Left lung (tissue), 10 donors: ENCODE results near the gene HPS4. TPM values are rescaled to one million over a fixed set of nuclear protein-coding genes. Genes with fewer than 3 reads are reported as not detected.

Source experiments
- ATAC-seq: fragments of 200-7000 bp; cut with Tn5 transposase; one replicate; pipeline ENCODE4 v1.9.1; 2020; ENCODE audit warnings: moderate library complexity
- DNase-seq, 4 donors: peaks; one replicate each; pipeline ENCODE4 v3.0.0-alpha.2; 2013 to 2020
- H3K27ac ChIP-seq, 2 donors: fragments of 200-600 bp; sonication (generic) in 1 of 2; one replicate each; pipeline versions ENCODE4 v1.5.0 to v1.8.0; 2020 to 2021
- H3K27me3 ChIP-seq, 2 donors: fragments of 200-600 bp; sonication (generic) in 1 of 2; one replicate each; pipeline versions ENCODE4 v1.5.0 to v1.8.0; 2020 to 2021
- H3K36me3 ChIP-seq, 2 donors: fragments of 200-600 bp; sonication (generic) in 1 of 2; one replicate each; pipeline versions ENCODE4 v1.5.0 to v1.8.0; 2020 to 2021
- H3K4me1 ChIP-seq, 2 donors: fragments of 200-600 bp; one replicate each; pipeline ENCODE4 v1.8.0; 2021
- H3K4me3 ChIP-seq, 2 donors: fragments of 200-600 bp; sonication (generic) in 1 of 2; one replicate each; pipeline versions ENCODE4 v1.5.0 to v1.8.0; 2020 to 2021; ENCODE audit warnings: mild to moderate bottlenecking in 1 of 2
- H3K9me3 ChIP-seq, 2 donors: fragments of 200-600 bp; sonication (generic) in 1 of 2; one replicate each; pipeline versions ENCODE4 v1.5.0 to v1.8.0; 2020 to 2021
- CTCF ChIP-seq, 2 donors: fragments of 200-600 bp; sonication (generic) in 1 of 2; IDR thresholded peaks; one replicate each; pipeline versions ENCODE4 v1.5.0 to v1.8.0; 2021; ENCODE audit warnings: antibody characterized with exemption in 2 of 2
- intact Hi-C, 2 donors: fragments of 100-400 bp; cut with DNase I; formaldehyde crosslinking; loops; one replicate each; pipeline versions ENCODE4 v1.11.2 to v1.14.2; 2022
- polyA plus RNA-seq, 6 donors: library from polyadenylated mRNA; unstranded; fragments of 120-200 nt; gene quantifications; one replicate each; pipeline ENCODE4 v1.2.1, GENCODE V29; 2013; ENCODE audit not compliant: insufficient read length in 6 of 6
- total RNA-seq, 2 donors: library from RNA; stranded (reverse); fragmentation: NEBNext Ultra II Directional; extraction: Animal tissue kit (Norgen Biotek cat#: 25700); gene quantifications; one replicate each; pipeline ENCODE4 v1.2.1, GENCODE V29; 2021
- donor health status: DM: no; HTN: yes; CAD: no.
- donor health status: DM: no; HTN: no; CAD: no.

Gene HPS4
- total and polyA plus RNA-seq, 8 donors: 25.4 to 40.7 (median 34.4) TPM

- Histone ChIP-seq H3K9me3 (peaks cover 0 to 2% of the 10 kb centered on the region in 2 donors), H3K4me1 (peaks cover 0 to 30% of the 10 kb centered on the region in 2 donors), H3K4me3 (peak within 1 kb of the TSS; percentile 43 to 59), H3K27ac (peak within 1 kb of the TSS; percentile 70 to 88), H3K27me3 (no peaks in the 10 kb centered on the region), H3K36me3 (peaks cover 0 to 2% of the 10 kb centered on the region in 2 donors)
- ATAC-seq: peak; percentile 93
- intact Hi-C loops: no loop called here
- peak; percentile 51 to 90 (median 58) for DNase-seq
- no peak for TF ChIP-seq CTCF (IDR thresholded peaks at IDR 0.05)
These were observed 54.8 kb downstream of the HPS4 start, which contains the start of gene ASPHD2 for GRCh38 chr22:26428515-26429457. ASPHD2 (plus strand) TSS chr22:26429260; CDS start chr22:26433616, 4,356 bp downstream.

- Histone ChIP-seq H3K9me3 (peaks cover 0 to 15% of the 10 kb centered on the region in 2 donors), H3K27me3 (no peaks in the 10 kb centered on the region), H3K27ac (no peak overlapping the region), H3K4me3 (no peak overlapping the region), H3K4me1 (peaks cover 0 to 24% of the 10 kb centered on the region in 2 donors), H3K36me3 (no peaks in the 10 kb centered on the region)
- intact Hi-C loops: no loop called here
- ATAC-seq (no peak), DNase-seq (no peak)
- no peak for TF ChIP-seq CTCF (IDR thresholded peaks at IDR 0.05)
These were observed 56.7 kb downstream of the HPS4 start for GRCh38 chr22:26426924-26427323.

- Histone ChIP-seq H3K36me3 (no peaks in the 10 kb centered on the region), H3K4me1 (no peaks in the 10 kb centered on the region), H3K27ac (no peak overlapping the region), H3K9me3 (peaks cover 0 to 11% of the 10 kb centered on the region in 2 donors), H3K4me3 (no peak overlapping the region), H3K27me3 (peaks cover 0 to 36% of the 10 kb centered on the region in 2 donors)
- ATAC-seq (no peak), DNase-seq (no peak)
- TF ChIP-seq CTCF (IDR thresholded peaks at IDR 0.05): no peak
- intact Hi-C loops: no loop called here
These were observed 65.0 kb downstream of the HPS4 start for GRCh38 chr22:26418620-26419019.

GRCh38 chr22:26417406-26417805 lies 66.2 kb downstream of the HPS4 start:
- ATAC-seq (no peak), DNase-seq (no peak)
- H3K27ac ChIP-seq: no peak overlapping the region
- H3K9me3 ChIP-seq: no peaks in the 10 kb centered on the region
- no peak for TF ChIP-seq CTCF (IDR thresholded peaks at IDR 0.05)
- no peaks in the 10 kb centered on the region for H3K36me3 ChIP-seq
- intact Hi-C loops: no loop called here
- H3K4me1 ChIP-seq: no peaks in the 10 kb centered on the region
- H3K4me3 ChIP-seq: no peak overlapping the region
- H3K27me3 ChIP-seq: peaks cover 0 to 36% of the 10 kb centered on the region in 2 donors

GRCh38 chr22:26416670-26417276 lies 66.8 kb downstream of the HPS4 start:
- no peaks in the 10 kb centered on the region for H3K36me3 ChIP-seq
- H3K4me1 ChIP-seq: no peaks in the 10 kb centered on the region
- peak; percentile 29 for ATAC-seq
- H3K27me3 ChIP-seq: peaks cover 0 to 42% of the 10 kb centered on the region in 2 donors
- no peak for DNase-seq
- no peak overlapping the region for H3K4me3 ChIP-seq
- intact Hi-C loops: no loop called here
- no peak overlapping the region for H3K27ac ChIP-seq
- no peak for TF ChIP-seq CTCF (IDR thresholded peaks at IDR 0.05)
- H3K9me3 ChIP-seq: no peaks in the 10 kb centered on the region
